ENCODE measurements around the gene ERCC2.
"Not testable (repeated sequence)": the region's sequence is repeated elsewhere in the genome, so short reads cannot be mapped to it uniquely, and the experiment has no call there.

Gene ERCC2

GRCh38 chr19:45370410-45371204 is at the start of gene ERCC2:
Gene ERCC2 (minus strand): TSS chr19:45370573. CDS start chr19:45370540, 33 bp downstream.
- DNase-seq (ENCODE audit: low read depth in 2 of 2), result peak; percentile 98 to 100

DNA sequence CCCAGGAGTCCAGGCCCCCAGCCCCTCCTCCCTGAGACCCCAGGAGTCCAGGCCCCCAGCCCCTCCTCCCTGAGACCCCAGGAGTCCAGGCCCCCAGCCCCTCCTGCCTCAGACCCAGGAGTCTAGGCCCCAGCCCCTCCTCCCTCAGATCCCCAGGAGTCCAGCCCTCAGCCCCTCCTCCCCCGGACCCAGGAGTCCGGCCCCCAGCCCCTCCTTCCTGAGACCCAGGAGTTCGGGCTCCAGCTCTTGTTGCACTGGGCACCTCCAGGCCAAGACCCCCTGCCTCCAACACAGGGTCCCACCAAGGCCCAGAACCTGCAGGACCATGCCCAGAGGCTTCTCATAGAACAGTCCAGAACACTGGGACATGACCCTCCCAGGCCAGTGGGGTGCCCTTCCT is 49.5 kb upstream of the ERCC2 start:
- no peak for DNase-seq (ENCODE audit: low read depth in 2 of 2)

DNA sequence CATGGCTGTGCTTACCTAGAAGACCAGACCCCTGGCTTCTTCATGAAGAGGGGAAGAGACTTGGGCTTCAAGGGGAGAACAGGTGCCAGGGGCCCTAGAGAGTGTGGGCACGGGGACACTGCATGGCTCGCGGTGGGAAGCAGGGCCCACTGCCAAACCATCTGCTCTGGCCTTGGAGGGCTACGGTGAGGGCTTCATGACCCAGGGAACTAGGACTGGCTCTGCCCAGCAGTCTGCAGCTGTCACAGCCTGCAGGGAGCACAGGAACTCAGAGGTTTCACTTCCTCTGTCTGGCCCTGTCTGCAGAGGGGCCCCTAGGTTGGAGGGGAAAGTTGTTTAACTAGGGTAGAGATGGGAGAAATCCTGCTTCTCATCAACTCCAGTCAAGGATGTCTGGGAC is 49.0 kb upstream of the ERCC2 start:
- no peak for DNase-seq (ENCODE audit: low read depth in 2 of 2)

- no peak for DNase-seq (ENCODE audit: low read depth in 2 of 2)
These were observed 48.4 kb upstream of the ERCC2 start for GRCh38 chr19:45418802-45419201.

DNA sequence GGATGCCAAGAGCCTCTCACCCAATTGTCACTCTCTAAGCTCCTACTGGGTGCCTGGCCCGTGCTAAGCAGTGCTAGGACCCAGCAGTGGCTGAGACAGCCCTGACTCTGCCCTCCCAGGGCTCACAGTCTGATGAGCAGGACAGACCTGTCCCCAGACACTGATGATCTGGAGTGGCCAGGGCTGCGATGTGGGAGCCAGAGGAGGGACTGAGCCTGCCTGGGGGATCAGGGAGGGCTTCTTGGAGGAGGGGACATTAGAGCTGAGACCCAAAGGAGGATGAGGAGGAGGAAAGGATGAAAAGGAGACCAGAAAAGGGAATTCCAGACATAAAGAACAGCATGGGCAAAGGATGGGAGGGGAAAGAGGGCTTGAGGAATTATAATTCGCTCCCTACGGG is 46.8 kb upstream of the ERCC2 start:
- DNase-seq (ENCODE audit: low read depth in 2 of 2), result no peak

DNA sequence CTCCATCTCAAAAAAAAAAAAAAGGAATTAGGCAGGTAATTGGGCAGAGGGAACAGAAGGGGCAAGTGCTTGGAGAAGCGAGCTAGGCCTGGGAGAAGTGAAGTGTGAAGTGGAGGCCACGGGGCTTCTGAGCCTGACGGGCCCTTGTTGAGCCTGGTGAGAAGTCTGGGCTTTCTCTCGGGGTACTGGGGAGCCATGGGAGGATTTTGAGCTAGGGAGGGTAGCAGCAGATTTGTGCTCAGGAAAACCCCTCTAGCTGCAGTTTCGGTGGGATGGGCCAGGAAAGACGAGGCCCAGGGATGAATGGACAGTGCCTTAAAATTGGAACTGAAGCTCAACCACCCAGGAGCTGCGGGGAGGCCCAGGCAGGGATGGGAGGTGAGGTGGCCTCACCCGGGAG is 44.1 kb upstream of the ERCC2 start:
- no peak for DNase-seq (ENCODE audit: low read depth in 2 of 2)

GRCh38 chr19:45413497-45413896 is 43.1 kb upstream of the ERCC2 start:
- DNase-seq (ENCODE audit: low read depth in 2 of 2), result no peak

- not testable (repeated sequence) for DNase-seq (ENCODE audit: low read depth in 2 of 2)
These were observed 40.0 kb upstream of the ERCC2 start for GRCh38 chr19:45410330-45410729.

GRCh38 chr19:45409557-45409920 is 39.2 kb upstream of the ERCC2 start:
- no peak for DNase-seq (ENCODE audit: low read depth in 2 of 2)

GRCh38 chr19:45408830-45409556 is 38.6 kb upstream of the ERCC2 start:
- DNase-seq (ENCODE audit: low read depth in 2 of 2), result no peak

DNA sequence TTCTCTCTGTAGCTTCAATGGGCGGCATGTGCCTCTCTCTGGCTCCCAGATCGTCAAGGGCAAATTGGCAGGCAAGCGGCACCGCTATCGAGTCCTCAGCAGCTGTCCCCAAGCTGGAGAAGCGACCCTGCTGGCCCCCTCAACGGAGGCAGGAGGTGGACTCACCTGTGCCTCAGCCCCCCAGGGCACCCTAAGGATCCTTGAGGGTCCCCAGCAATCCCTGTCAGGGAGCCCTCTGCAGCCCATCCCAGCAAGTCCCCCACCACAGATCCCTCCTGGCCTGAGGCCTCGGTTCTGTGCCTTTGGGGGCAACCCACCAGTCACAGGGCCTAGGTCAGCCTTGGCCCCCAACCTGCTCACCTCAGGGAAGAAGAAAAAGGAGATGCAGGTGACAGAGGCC is 37.7 kb upstream of the ERCC2 start:
- DNase-seq (ENCODE audit: low read depth in 2 of 2), result no peak

DNA sequence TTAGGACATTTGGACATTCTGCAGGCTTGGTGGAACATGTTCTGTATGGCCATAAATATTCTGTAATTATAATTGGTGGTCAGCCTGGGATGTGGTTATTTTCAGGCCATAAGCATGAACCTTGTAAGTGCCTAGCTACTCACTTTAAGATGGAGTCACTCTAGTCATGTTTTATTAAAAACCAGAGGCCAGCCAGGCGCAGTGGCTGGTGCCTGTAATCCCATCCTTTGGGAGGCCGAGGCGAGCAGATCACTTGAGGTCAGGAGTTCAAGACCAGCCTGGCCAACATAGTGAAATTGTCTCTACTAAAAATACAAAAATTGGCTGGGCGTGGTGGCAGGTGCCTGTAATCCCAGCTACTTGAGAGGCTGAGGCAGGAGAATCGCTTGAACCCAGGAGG is 37.2 kb upstream of the ERCC2 start:
- DNase-seq (ENCODE audit: low read depth in 2 of 2), result not testable (repeated sequence)

DNA sequence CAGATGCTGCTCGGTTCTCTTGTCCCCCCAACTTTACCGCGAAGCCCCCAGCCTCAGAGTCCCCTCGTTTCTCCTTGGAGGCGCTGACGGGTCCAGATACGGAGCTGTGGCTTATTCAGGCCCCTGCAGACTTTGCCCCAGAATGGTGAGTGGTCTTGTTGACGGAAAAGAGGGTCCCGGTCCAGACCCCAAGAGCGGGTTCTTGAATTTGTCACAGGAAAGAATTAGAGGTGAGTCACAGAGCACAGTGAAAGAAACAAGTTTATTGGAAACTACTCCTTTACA is 36.7 kb upstream of the ERCC2 start:
- no peak for DNase-seq (ENCODE audit: low read depth in 2 of 2)

DNA sequence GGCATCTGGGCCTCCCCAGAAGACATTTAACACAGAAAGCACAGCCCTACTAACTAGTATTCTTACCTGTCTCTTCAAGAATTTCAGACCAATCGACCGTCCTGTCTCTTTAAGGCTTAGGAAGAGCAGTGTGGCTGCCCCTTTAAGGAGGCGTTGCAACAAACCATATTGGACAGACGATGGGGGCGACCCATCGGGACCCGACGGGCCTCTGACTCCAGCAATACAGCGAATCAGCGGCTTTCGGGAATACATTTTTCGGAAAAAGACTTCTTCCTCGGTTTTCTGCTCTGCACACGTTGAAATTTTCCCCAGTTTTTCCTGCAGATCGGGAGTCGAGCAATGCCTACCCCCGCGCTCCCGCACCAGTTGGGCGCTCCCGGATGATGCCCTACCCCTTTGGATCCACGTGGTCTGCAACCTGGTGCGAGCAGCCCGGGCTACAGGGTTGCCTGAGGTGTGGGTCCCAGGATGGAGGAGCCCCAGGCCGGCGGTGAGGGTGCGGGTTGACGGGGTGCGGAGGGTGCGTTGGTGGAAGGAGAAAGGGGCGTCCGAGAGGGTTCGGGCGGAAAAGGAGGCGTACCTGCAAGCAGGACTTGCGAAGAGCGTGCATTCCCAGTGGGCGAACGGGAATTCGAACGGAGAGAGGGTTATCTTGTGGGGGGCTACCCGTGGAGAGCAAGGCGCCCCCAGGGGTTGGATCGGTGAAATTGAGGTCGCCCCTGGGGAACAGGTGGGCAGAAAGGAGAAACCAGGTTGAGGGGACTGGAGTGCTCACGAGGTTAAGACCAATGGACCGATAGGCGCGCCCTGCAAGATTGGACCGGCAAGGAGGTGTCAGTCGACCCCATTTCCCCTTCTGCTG is 36.1 kb upstream of the ERCC2 start, which contains the start of gene POLR1G:
Gene POLR1G (plus strand): TSS at position 419 of the 865 bp plus-strand sequence. CDS start 53 bp downstream, at position 472.
- peak; percentile 64 to 72 for DNase-seq (ENCODE audit: low read depth in 2 of 2)

GRCh38 chr19:45405435-45406225 is 35.3 kb upstream of the ERCC2 start:
- peak; percentile 73 to 76 for DNase-seq (ENCODE audit: low read depth in 2 of 2)

DNA sequence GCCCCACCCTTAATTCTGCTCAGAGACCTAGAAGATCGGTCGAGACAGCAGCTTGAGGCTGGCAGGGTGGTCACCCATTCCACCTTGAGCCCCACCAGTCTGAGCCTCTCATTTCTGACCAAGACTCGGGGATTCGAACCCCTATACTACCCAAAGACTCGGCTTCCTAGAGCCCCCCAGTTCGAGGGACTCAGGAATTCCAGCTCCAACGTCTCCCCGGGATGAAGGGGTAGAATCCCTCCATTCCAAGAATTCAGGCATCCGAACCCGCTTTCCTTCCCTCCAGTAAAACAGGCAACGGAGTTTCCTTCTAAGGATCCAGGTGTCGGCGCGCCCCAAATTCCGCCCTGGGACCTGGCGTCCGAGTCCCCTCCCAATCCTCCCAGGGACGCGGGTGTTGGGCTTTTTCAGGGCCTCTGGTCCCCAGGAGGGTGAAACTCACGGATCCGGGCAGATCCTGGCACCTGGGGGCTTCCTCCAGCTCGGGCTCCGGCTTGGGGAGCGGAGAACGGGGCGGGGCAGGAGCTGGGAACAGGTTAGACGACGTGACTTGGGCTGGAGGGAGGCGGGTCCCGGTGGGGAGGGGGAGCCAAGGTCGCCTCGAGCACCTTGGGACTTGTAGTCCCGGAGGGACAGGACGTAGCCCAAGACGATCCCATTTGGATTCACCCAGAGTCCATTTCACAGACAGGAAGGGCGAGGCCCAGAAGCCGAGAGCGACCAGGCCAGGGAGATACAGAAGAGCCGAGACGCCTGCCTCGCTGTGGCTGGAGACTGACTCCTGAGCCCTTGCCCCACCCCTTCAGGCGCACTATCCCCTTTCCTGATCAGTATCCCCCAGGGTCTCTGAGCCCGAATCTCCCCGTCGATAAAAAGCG is 34.4 kb upstream of the ERCC2 start, which contains the start of gene PPP1R13L:
Gene PPP1R13L (minus strand): TSS at position 513 of the 878 bp plus-strand sequence. CDS start 6,751 bp downstream, outside the sequence.
- DNase-seq (ENCODE audit: low read depth in 2 of 2), result no peak

DNA sequence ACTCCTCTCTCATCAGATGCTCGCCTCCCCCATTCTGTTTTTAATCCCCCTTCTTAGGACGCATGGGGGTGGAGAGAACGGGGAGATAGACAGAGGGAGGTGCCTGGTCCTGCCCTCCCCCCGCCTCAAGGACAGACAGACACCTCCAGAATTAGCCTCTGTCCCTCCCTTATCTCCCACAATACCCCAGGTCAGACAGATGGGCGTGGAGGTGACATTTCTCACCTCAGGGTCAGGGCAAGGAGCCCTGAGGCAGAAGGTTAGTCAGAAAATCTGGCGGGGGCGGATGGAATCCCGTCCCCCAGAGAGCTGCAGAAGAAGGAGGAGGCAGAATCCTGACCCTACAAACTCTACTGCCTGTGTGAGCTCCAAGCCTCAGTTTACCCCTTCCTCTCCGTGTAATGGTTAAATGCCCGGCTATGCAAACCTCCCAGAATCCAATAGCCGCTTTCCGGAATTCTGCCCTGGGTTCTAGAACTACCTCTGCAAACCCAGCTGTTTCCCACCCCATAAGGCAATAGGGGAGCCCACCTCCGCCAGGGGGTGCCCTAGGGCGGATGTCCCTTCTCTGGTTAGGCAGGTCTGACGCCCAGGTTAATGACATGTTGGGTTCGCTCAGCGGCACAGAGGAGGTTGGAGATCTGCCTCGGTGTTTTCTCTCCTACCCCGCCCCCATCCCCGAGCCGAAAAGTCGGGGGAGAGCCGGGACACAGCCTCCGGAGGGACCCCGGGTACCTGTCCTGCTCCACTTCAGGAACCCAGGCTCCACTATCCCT is 33.6 kb upstream of the ERCC2 start:
- peak in 1 of 2 donors; percentile 43 for DNase-seq (ENCODE audit: low read depth in 2 of 2)

DNA sequence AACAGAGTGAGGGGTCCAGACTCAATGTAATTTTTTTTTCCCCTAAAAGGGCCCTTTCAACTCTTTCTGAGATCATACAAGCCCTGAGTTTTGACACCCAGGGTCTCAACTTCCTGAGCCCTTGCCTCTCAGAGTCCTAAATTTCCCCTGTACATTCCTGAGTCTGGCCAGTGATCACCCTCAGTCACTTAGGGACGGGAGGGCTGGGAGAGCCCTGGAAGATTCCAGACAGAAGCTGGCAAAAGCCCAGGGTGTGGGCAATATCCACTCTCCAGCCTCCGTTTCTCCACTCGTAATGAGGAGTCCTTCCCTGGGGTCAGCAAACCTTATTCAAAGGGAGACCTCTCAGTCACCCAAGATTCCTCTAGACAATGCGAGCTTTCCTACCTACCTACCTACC is 32.9 kb upstream of the ERCC2 start:
- no peak for DNase-seq (ENCODE audit: low read depth in 2 of 2)

- no peak for DNase-seq (ENCODE audit: low read depth in 2 of 2)
These were observed 32.1 kb upstream of the ERCC2 start for GRCh38 chr19:45402298-45403061.

Measured in stimulated activated CD8-positive, alpha-beta memory T cell treated with anti-CD3 and anti-CD28 coated beads, Interleukin-7, amount 100 ng/mL, for 4 hours (primary cell).